SIG-M5 (cell line): ENCODE measurements around the gene YPEL1.
"Not testable (repeated sequence)": the region's sequence is repeated elsewhere in the genome, so short reads cannot be mapped to it uniquely, and the experiment has no call there.

Experiments used
- DNase-seq: peaks from one replicate; lab custom pipeline; 2025; lab: John Stamatoyannopoulos, UW

Gene YPEL1

DNA sequence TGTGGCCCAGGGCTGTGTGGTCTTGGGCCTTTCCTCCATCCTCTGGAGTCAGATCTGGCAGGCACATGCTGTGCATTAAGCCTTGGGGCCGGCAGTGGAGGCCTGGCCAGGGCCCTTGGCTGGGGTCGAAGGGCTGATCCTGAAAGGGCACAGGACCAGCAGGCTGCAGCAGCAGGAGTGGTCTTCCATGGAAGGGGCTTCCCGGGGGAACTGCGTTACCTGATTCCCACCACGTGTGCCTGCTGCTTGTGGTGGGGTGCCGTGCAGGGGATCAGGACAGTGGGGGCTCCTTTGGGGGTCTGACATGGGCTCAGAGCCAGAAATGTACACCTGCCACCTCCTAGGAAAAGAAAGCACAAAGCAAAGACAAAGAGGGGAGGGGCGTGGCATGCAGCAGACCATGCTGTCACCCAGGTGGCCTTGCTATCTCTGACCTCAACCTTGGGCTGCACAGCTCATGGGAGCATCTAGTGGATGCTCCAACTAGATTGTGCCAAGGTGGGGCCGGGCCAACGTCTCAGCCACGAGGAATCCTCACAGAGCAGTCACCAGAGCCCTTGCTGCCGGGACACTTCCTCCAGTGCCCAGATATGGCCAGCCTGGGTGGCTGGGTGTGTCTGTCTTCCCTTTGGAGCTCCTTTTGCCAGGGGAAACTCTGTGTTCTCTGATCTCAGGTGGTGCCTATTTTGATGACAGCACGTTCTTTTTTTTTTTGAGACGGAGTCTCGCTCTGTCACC is 17.9 kb upstream of the YPEL1 start:
- no peak for DNase-seq

DNA sequence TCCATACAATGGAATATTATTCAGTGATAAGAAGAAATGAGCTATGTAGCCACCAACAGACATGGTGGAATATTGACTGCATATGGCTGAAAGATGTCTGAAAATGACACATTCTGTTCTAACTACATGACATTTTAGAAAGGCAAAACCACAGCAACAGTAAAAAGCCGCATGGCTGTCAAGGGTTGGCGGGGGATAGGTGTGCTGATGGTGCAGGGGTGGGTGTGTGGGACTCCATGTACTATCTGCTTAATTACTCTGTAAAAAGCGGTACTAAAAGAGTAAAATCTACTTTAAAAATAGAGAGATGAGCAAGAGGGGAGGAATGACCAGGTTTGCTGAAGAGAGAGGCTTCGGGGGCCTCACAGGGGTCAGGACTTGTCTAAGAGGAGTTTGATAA is 16.7 kb upstream of the YPEL1 start:
- DNase-seq: no peak

DNA sequence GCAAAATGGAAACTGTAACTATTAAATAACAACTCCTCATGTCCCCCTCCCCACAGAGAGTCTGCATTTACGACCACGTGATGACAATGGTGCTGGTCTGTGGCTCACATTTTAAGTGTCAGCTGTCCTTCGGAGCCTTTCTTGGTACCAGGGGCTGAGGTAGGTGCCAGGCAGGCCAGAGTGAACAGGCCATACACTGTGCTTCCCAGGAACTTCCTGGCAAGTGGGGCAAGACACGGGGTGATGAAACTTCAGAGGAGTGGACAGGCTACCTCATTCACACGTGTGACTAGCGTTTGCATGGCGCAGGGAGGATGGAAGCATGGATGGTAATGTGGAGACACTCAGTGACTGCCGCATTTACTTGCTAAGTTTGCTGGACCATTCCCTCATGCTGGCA is 10.4 kb upstream of the YPEL1 start:
- no peak for DNase-seq

DNA sequence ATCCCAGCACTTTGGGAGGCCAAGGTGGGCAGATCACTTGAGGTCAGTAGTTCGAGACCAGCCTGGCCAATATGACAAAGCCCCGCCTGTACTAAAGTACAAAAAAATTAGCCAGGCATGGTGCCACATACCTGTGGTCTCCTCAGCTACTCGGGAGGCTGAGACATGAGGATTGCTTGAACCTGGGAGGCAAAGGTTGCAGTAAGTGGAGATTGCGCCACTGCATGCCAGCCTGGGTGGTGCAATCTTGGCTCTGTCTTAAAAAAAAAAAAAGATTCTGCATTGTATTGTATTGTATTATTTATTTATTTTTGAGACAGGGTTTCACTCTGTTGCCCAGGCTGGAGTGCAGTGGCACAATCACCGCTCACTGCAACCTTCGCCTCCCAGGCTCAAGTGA is 9.3 kb upstream of the YPEL1 start:
- DNase-seq: not testable (repeated sequence)

DNA sequence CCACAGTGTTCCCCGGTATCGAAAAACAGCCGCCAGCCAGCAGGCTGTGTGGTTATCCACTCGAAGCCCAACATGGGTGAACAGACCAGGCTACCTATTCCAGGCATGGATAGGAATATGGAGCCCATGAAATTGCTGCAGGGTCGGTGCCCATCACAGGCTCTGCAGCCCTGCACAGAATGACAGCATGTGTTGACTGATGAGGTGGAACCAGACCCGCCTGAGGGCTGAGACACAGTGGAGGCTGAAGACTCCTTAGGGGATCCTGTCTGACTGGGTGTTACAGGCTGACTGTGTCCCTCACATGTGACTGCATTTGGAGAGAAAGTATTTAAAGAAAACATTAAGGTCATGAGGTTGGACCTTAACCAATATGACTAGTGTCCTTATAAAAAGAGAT is 6.2 kb upstream of the YPEL1 start:
- no peak for DNase-seq

DNA sequence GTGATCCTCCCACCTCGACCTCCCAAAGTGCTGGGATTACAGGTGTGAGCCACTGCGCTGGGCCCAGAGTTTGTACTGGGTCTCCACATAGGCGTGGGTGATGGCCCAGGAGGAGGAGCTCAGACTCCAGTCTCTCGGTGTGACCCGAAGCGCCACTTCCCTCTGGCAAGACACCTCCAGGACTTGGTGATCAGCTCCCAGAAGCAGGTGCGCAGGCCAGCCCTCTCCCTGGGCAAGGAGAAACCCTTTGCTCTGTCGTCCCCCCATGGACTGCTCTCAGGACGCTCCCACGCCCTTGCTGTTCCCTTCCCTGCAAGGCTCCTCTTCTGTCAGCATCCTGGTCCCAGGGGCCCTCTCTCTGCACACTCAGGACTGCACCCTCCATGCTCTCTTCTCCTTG is 5.5 kb upstream of the YPEL1 start:
- DNase-seq: no peak

DNA sequence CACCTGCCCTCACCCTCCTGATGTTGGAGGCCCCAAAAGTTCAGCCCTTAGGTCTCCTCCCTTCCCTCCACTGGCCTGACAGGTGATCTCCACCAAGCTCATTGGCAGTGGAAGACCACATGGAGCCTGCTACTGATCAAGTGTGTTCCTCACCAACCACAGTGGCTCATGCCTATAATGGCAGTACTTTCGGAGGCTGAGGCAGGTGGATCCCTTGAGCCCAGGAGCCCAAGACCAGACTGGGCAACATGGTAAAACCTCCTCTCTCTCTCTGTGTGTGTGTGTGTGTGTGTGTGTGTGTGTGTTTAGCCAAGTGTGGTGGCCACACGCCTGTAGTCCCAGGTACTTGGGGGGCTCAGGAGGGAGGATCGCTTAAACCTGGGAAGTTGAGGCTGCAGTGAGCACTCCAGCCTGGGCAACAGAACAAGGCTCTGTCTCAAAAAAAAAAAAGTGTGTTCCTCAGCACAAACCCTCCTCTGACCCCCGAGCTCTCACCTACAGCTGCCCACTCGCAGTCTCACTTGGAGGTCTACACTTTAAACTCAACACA is 4.3 kb upstream of the YPEL1 start:
- DNase-seq: no peak

DNA sequence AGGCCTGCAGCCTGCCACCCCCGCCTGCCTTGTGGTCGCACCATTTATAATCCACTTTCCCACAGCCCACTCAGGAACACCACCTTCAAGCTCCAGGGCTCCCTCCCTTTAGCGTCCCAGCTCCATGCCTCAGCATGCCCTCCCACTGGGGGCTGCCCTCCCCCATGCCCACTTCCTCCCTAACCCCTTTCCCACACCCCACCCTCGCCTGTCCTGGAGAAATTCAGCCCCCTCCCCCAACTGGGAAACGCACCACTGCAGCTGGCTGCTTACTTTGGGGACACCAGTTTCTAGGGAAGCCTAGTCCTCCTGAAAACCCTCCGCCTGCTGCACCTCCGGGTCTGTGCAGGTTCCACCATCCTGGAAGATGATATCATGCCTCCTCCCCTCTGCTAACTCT is 3.4 kb upstream of the YPEL1 start:
- no peak for DNase-seq

DNA sequence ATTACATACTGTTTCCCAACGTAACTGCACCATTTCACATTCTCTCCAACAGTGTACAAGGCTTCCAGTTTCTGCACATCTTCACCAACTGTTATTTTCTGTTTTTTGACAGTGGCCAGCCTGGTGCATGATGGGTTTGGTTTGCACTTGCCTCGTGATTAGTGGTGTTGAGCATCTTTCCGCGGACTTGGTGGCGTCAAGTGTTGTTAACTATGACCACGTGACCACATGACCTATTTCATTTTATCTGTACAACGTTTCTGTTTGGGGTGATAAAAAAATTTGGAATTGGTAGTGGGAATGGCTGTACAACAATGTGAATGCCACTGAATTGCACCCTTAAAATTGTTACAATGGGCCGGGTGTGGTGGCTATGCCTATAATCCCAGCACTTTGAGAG is 2.5 kb upstream of the YPEL1 start:
- no peak for DNase-seq

DNA sequence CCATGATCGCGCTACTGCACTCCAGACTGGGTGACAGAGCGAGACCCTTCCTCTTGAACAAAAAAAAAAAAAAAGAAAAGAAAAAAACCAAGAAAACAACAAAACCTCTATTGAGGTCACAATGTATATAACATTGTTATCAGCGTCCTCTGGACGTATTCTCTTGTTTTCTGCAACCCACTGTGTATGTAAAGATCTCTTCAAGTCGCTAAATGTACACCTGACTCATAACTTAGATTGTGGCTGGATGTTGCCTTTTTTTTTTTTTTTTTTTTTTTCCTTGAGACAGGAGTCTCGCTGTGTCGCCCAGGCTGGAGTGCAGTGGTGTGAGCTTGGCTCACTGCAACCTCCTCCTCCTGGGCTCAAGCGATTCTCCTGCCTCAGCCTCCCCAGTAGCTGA is 1.4 kb upstream of the YPEL1 start:
- DNase-seq: no peak

DNA sequence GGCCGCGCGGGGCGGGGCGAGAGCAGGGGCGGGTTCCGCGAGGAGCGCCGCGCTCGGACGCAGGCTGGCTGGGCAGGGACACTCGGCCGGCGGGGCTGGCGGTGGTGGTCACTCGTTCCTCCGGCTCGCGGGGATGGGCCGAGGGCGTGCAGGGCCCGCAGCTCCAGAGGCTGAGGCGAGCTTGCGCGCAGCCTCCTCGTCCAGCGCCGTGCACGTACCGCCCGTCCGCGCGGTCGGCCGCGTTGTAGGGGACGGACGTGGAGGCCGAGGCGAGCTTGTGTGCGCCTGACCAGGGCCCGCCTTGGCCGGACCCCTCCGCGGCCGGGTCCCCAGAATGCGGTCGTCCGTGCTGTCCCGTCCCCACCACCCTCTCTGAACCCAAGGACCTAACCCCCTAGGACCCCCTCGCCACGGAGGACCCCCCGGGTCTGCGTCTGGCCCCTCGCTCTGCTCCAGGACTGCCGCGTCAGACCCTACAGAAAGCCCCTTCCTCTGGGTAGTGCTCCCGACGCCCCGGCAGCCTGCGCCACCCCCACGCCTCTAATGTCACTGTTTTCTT is 569 bp upstream of the YPEL1 start:
- DNase-seq: no peak

DNA sequence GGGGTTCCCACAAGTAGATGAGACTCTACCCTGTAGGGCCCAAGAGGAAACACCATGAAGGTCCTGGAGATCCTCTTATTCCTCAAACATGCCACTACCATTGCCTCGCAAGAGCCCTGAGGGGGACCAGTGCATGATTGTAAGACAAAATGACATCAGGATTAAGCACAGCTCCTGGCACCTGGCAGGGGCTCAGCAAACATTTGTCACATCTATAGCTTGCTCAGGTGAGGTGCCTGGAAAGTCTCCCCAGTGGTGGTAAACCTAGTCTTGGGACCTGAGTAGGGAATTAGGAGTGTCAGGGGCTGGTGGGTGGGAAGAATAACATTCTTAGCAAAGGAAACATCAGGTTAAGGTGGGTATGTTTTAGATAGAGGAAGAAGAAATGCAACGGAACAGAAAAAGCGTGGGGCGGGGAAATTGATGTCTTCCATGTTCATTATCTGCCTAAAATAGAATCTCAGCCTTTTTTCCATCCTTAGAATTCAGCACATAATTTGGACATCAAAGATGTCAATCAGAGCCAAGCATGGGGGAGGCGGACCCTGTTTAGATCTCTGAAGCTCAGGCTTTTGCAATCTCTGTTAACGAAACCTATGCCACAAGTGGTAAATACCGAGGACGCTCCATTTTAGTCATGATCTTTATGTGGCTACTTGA is 924 bp downstream of the YPEL1 start:
- DNase-seq: no peak

DNA sequence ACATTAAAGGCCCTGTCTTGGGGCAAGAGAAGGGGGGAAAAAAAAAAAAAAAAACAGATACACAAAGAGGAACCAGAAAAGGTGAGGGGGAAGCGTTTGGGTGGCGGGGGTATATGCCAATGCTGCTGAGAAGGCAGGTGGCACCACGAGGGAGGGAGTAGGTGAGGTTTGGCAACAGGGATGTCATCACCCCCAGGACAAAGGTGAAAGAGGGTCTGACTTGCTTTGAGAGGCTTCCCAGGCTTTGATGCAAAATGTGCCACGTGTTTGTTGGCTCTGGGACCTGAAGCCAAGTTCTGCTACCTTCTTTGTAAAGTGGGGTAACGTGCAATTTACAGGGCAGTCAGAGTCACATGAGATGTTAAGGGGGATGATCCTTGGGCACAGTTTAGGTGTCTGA is 4.1 kb downstream of the YPEL1 start:
- no peak for DNase-seq

DNA sequence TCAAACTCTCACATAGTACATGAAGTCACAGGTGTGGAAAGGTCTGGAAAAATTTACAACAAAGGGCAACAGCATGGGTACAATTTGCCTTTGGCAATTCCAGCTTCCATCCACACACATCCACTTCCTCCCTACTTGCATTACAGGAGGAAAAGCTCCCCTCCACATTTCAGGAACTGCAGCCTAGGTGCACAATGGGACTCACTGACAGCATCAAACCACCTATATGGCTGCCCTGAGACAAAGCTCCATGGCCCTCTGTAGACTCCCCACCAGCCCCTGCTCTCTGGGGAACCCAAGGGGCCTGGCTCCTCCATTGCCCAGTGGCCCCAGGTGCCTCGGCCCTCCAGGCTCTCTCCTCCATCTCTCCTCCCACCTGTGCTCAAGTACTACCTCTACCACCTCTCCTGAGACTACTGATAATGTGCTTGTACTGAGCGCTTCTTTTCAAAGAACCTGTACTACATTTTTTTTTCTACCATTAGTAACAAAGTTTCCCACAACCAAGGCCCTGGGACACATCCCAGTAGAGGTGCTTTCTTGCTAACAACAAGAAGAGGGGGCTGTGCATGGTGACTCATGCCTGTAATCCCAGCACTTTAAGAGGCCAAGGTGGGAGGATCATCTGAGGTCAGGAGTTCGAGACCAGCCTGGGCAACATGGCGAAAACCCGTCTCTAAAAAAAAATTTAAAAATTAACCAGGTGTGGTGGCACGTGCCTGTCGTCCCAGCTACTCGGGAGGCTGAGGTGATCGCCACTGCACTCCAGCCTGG is 4.9 kb downstream of the YPEL1 start:
- DNase-seq: no peak

DNA sequence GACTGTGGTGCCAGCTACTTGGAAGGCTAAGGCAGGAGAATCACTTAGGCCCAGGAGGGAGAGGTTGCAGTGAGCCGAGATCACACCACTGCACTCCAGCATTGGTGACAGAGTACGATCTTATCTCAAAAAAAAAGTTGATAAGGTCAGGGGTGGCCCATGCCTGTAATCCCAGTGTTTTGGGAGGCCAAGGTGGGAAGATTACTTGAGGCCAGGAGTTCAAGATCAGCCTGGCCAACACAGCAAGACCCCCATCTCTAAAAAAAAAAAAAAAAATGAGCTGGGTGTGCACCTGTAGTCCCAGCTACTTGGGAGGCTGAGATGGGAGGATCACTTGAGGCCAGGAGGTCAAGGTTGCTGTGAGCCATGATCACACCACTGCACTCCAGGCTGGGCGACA is 6.4 kb downstream of the YPEL1 start:
- DNase-seq: not testable (repeated sequence)

DNA sequence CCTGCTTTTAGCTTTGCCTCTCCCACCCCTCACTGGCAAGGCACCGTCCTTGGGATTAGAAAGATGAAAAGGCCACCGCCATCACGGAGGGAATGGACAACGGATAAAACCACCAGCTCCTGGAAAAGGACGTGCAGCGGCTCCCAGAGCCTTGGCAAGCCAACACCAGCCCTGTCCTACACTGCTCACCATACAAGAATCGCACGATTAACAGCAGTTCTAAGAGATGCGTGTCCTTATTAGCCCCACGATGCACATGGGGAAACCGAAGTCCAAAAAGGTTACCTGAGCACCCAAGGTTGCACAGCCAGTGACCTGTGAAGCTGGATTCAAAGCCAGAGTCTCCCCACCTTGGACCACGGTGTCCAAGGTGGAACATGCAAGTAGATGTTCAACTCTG is 7.3 kb downstream of the YPEL1 start:
- DNase-seq: no peak

DNA sequence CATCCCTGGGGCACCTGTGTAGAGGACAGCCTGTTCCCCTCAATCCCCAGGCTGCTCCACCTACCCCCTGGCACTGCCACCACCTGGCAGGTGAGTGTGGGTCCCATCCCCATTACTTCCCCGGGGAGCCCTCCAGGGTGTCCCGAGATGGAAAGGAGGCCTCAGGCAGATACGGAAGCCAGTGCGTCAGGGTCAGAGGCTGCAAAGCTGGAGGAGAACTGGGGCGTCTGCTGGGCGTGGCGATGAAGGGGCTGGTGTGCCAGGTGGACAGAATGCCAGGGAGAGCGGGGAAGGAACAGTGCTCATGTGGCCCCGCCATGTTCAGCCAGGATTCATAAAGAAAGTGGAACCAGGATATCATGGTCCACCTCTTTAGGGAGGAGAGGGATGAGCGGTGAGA is 7.8 kb downstream of the YPEL1 start:
- DNase-seq: no peak

DNA sequence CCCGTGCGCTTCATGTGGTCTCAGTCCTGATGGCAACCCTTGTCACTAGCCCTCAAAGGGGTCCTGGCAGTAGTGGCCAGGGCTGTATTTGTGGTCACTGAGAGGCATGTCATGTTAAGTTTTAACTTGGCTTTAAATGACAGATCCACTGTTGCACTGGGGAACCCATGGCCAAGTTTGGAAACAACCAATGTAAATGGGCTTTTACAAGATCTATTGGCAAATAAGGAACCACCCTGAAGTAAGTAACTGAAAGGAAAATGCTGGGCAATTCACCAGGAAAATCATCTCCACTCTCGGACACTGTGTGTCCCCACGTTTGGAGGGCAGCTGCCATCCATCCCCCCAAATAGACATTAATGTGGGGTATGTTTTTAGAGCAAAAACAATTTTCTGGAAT is 8.4 kb downstream of the YPEL1 start:
- no peak for DNase-seq

DNA sequence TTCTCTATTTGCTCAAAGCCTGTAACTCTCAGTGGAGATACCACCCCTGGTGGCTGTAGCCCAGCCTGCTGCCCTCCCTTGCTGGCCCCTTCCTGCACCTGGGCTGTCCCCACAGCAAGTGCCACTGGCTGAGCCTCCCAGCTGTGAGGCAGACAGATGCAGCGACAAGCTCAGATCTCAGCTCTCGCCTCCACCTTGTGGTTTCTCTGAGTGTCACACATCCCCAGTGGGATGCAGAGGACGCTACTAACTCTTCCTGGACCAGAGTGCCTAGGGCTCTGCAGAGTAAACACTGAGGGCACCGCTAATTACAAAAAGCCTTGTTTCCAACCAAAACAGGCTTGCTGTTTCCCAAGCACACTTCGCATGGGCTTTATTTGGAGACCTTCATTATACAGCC is 8.9 kb downstream of the YPEL1 start:
- no peak for DNase-seq

DNA sequence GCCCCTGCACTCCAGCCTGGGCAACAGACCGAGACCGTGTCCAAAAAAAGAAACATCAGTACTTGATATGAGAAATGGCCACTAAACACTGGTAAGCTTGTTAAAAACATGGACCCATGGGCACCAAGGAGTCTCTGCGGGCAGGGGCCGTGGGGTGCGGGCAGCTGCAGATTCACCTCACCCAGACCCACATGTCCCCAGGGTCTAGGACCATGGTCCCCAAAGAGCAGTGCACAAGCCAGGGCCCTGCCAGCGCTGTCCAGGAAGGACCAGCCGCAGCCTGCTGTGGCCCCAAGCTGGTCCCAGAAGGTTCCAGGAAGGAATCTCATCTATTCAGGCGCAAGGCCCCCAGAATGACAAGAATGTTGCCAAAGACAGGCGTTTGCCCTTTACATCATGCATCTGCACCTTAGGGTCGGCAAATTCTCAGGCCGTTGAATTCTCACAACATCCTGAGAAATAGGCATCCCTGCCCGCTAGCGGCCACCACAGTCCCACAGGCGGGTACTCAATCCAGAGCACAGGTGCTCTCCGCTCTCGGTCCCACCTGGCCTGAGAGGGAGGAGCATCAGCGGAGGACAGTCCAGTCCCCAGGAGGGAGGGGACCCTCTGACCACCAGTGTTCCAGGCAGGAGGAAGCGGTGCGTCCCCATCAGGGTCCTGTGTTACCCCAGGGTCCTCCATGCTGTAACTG is 9.5 kb downstream of the YPEL1 start:
- DNase-seq: no peak

DNA sequence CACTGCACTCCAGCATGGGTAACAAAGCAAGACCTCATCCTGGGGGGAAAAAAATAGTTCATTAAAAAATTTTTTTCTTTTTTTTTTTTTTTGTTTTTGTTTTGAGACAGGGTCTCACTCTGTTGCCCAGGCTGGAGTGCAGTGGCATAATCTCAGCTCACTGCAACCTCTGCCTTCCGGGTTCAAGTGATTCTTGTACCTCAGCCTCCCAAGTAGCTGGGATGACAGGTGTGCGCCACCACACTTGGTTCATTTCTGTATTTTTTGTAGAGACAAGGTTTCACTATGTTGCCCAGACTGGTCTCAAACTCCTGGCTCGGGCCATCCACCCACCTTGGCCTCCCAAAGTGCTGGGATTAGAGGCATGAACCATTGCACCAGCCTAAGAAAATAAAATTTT is 11.1 kb downstream of the YPEL1 start:
- DNase-seq: not testable (repeated sequence)
